Tibial artery (tissue), 4 donors: ENCODE results near the gene MAPK1.

Source experiments
- DNase-seq, 2 donors: peaks; one replicate each; pipeline ENCODE4 v3.0.0-alpha.2; 2019
- H3K27ac ChIP-seq, 2 donors: fragments of 200-600 bp; sonication (generic) in 1 of 2; 1 replicate in 1 of 2; 2 replicates in 1 of 2; pipeline ENCODE4 v1.5.1; 2018 to 2019; ENCODE audit warnings: mild to moderate bottlenecking in 1 of 2
- H3K27me3 ChIP-seq, 2 donors: fragments of 200-600 bp; sonication (generic) in 1 of 2; one replicate each; pipeline versions ENCODE4 v1.5.1 to v1.6.0; 2016 to 2019
- H3K36me3 ChIP-seq, 3 donors: fragments of 200-600 bp; sonication (generic) in 2 of 3; one replicate each; pipeline ENCODE4 v1.5.1; 2016 to 2019; ENCODE audit warnings: mild to moderate bottlenecking in 2 of 3
- H3K4me1 ChIP-seq, 4 donors: fragments of 200-600 bp; sonication (generic) in 2 of 4; 1 replicate in 3 of 4; 2 replicates in 1 of 4; pipeline ENCODE4 v1.5.1; 2016 to 2019
- H3K4me3 ChIP-seq, 2 donors: fragments of 200-600 bp; sonication (generic) in 1 of 2; 1 replicate in 1 of 2; 2 replicates in 1 of 2; pipeline ENCODE4 v1.5.1; 2018 to 2019; ENCODE audit warnings: mild to moderate bottlenecking in 2 of 2
- H3K9me3 ChIP-seq, 3 donors: fragments of 200-600 bp; sonication (generic) in 1 of 3; one replicate each; pipeline ENCODE4 v1.5.1; 2016 to 2019
- intact Hi-C: fragments of 100-400 bp; cut with DNase I; formaldehyde crosslinking; loops from one replicate; pipeline ENCODE4 v1.15.0; 2023; ENCODE audit warnings: low total_unique reads
- TF ChIP-seq, protein P1 (sequence below), 2 experiments: fragments of 200-600 bp in 1 of 2; fragments of 450-650 bp in 1 of 2; IDR thresholded peaks; one replicate each; pipeline ENCODE4 v1.5.1; 2017 to 2019; ENCODE audit warnings: antibody characterized with exemption in 2 of 2, mild to moderate bottlenecking in 1 of 2, moderate library complexity in 1 of 2

The MAPK1 gene

DNA sequence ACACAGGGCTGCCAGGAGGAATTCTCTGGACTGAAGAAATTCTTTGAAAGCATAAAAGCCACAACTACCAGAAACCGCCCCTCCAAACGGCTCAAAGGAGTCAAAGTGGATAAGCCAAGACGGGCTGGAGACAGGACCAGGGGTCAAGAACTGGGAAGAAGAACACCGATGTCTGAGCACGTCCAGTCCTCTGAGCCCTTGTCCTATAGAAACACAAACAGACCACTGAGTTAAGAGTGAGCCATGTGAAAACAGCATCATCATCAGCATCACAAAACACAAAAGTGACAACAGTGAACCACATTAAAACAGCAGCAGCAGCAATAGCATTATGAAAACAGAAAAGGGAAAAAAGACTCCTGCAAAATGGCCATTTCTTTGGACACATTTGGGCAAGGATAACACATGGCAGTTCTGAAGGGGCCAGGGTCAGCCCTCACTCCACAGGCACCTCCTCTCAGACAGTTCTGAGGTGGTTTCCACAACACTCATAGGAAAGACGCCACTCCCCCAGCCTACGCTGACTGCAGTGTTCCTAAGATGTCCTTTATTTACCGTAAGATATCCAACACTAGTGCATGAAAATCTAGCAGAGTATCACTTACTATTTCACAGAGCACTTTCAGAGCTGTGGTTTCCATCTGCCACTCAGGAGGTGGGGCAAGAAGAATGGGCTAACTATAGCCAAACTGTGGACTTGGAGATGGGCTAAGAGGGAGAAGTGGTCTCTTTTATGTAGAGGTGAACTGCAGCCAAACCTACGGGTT is 103.2 kb downstream of the MAPK1 start:
- peaks cover 68 to 95% (median 77%) of the 10 kb centered on the region in 3 donors for H3K36me3 ChIP-seq
- H3K27me3 ChIP-seq = no peaks in the 10 kb centered on the region
- no peaks in the 10 kb centered on the region for H3K9me3 ChIP-seq
- no peak for DNase-seq
- intact Hi-C loops = no loop called here
- no peak overlapping the region for H3K27ac ChIP-seq
- H3K4me3 ChIP-seq = no peak overlapping the region
- TF ChIP-seq, protein P1, sequence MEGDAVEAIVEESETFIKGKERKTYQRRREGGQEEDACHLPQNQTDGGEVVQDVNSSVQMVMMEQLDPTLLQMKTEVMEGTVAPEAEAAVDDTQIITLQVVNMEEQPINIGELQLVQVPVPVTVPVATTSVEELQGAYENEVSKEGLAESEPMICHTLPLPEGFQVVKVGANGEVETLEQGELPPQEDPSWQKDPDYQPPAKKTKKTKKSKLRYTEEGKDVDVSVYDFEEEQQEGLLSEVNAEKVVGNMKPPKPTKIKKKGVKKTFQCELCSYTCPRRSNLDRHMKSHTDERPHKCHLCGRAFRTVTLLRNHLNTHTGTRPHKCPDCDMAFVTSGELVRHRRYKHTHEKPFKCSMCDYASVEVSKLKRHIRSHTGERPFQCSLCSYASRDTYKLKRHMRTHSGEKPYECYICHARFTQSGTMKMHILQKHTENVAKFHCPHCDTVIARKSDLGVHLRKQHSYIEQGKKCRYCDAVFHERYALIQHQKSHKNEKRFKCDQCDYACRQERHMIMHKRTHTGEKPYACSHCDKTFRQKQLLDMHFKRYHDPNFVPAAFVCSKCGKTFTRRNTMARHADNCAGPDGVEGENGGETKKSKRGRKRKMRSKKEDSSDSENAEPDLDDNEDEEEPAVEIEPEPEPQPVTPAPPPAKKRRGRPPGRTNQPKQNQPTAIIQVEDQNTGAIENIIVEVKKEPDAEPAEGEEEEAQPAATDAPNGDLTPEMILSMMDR (IDR thresholded peaks at IDR 0.05) = no peak
- no peaks in the 10 kb centered on the region for H3K4me1 ChIP-seq

DNA sequence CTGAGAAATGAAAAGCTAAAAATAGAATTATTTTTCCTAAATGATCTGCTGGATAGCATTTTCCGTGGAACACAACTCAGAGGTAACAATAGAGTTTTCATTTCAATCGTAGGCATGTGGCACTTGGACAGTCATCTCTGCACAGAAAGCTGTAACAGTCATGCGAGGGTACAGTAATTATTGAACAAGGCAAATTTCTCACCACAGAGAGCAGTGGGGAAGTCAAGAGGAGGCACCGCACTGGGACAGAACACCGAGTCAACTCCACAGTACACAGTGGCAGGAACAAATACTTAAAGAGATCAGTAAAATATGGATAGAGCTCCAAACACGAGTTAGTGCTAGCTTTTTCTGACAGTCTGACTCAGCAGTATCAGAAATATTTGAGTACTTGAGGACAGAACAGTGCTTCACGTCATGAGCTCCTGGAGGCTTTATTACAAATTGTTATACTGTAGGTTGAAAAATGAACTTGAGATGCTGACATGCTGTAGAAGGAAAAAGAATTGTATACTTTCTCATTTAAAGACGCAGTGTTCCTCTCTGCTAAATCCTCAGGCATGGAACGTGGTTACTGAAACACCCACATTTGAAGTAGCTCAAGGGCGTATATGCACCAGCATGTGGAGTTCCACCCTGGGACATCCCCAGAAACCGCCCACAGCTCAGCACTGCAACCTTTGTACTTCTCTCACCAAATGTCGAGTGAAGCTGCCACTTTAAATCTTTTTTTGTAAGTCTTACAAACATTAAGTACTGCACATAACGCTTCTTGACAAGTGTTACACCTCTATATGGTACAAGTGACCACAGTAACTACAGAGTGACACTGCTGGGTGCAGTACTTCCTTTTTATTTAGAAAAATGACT is 104.5 kb downstream of the MAPK1 start:
- Histone ChIP-seq H3K4me3 (no peak overlapping the region), H3K27me3 (no peaks in the 10 kb centered on the region), H3K9me3 (no peaks in the 10 kb centered on the region), H3K36me3 (peaks cover 56 to 95% (median 76%) of the 10 kb centered on the region in 3 donors), H3K27ac (no peak overlapping the region), H3K4me1 (no peaks in the 10 kb centered on the region)
- DNase-seq = no peak
- TF ChIP-seq, protein P1 (IDR thresholded peaks at IDR 0.05) = no peak
- intact Hi-C loops = no loop called here

DNA sequence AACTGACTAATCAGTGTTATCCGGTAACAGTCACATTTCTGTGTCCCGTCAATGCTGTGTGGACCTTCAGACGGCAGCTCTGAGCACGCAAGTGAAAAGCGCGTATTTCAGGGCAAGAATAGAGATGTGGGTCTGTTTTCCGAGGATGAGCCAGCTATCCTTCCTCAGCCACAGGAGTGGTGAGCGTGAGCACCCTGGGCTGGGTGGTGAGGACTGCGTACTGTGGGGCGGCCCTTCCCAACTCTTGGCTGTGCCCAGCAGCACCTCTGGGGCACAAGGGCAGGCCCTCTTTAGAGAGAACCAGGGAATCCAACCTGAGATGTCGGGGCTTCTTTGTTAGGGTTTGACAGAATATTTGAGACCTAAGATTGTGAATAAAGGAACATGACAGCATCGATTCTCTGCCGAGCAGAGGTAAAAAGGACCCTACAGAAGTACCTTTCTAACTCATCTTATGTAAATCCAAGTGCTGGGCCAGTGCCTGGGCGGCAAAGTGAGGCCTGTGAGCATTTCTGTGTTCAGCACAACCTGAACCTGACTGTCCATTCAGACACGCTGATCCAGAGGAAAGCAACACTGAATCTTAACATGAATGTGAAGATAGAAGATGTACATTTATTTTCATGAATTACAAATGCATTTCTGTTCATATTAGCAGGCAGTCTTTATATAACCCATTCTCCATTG is 105.3 kb downstream of the MAPK1 start:
- Histone ChIP-seq H3K27ac (no peak overlapping the region), H3K27me3 (no peaks in the 10 kb centered on the region), H3K9me3 (no peaks in the 10 kb centered on the region), H3K4me3 (no peak overlapping the region), H3K4me1 (no peaks in the 10 kb centered on the region), H3K36me3 (peaks cover 48 to 95% (median 68%) of the 10 kb centered on the region in 3 donors)
- TF ChIP-seq, protein P1 (IDR thresholded peaks at IDR 0.05) = no peak
- intact Hi-C loops = no loop called here
- no peak for DNase-seq

DNA sequence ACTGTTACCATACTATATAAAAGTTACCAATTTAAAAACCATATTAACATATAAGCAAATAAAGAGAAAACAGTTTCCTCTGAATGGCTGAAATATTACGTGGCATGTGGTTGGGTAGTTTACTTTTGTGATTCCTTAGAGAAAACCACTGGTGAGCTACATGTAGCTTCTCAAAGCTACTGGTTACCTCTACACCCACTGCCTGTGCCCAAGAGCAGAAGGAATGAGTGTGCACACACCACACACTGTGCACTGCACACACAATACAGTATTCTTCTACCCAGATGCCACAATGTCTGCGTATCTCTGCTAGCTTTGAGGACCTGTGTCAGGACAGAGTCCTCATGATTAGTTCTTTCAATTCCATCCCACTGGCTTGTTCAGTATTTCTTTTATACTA is 106.4 kb downstream of the MAPK1 start:
- H3K27me3 ChIP-seq = no peaks in the 10 kb centered on the region
- intact Hi-C loops = no loop called here
- no peaks in the 10 kb centered on the region for H3K4me1 ChIP-seq
- TF ChIP-seq, protein P1 (IDR thresholded peaks at IDR 0.05) = no peak
- no peak for DNase-seq
- no peak overlapping the region for H3K4me3 ChIP-seq
- H3K27ac ChIP-seq = no peak overlapping the region
- peaks cover 38 to 93% (median 58%) of the 10 kb centered on the region in 3 donors for H3K36me3 ChIP-seq
- no peaks in the 10 kb centered on the region for H3K9me3 ChIP-seq

DNA sequence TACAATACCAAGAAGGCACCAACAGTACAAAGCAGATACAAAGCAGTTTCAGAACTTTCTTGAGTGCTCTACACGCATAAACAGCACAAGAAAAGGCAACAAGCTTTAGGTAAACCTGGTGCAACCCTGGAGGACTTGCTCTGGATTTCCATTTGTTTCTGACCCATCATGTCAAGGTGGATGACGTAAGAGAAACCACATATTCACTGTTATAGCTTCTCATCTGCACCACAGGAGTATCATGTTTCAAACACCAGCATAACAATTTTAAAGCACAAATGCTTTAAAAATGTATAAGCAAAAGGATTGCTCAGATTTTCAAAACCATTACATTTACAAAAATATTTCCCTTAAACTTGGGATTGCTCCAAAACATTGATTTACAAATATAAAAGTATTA is 106.8 kb downstream of the MAPK1 start:
- DNase-seq = no peak
- intact Hi-C loops = no loop called here
- H3K4me3 ChIP-seq = no peak overlapping the region
- H3K27me3 ChIP-seq = no peaks in the 10 kb centered on the region
- no peaks in the 10 kb centered on the region for H3K9me3 ChIP-seq
- H3K27ac ChIP-seq = no peak overlapping the region
- peaks cover 35 to 88% (median 53%) of the 10 kb centered on the region in 3 donors for H3K36me3 ChIP-seq
- TF ChIP-seq, protein P1 (IDR thresholded peaks at IDR 0.05) = no peak
- H3K4me1 ChIP-seq = peaks cover 0 to 4% (median 2%) of the 10 kb centered on the region in 4 donors
